HCT116 (cell line): ENCODE data around the gene EXD2. TPM values are rescaled to one million over a fixed set of nuclear protein-coding genes. Genes with fewer than 3 reads are reported as not detected.

ENCODE experiments used
- ATAC-seq: fragments of 200-7000 bp; cut with Tn5 transposase; 2 replicates; pipeline ENCODE4 v1.9.1; 2020; ENCODE audit warnings: mild to moderate bottlenecking, moderate library complexity
- BruUV-seq: library from RNA; stranded (reverse); fragments of 400-500 nt; replicated peaks from 2 replicates; lab custom pipeline; 2021; lab: Mats Ljungman, UMichigan
- CTCF ChIA-PET: fragments of 300-600 bp; sonication (Branson Sonifier 250); formaldehyde crosslinking; loops from one replicate; lab custom pipeline; 2021; ENCODE audit warnings: antibody characterized with exemption; lab: Charles Lee
- POLR2A ChIA-PET: fragments of 300-600, 350-600 bp; sonication (Branson Sonifier 250); formaldehyde crosslinking; loops from one replicate; lab custom pipeline; 2021; ENCODE audit warnings: antibody characterized with exemption; lab: Charles Lee
- RAD21 ChIA-PET, 2 experiments: fragments of 300-600 bp; sonication (Branson Sonifier 250); formaldehyde crosslinking; loops; one replicate each; lab custom pipeline; 2023; ENCODE audit warnings: low total read pairs in 2 of 2; ENCODE audit not compliant: uncharacterized antibody in 2 of 2, unreplicated experiment in 2 of 2, low non-redundant PET in 1 of 2; lab: Charles Lee
- DNase-seq: peaks from one replicate; pipeline ENCODE4 v3.0.0-alpha.2; 2010; ENCODE audit warnings: low read depth, low spot score
- H2AFZ ChIP-seq: fragments of 200-600 bp; shearing (Covaris generic), sonication (generic); 2 replicates; pipeline ENCODE4 v1.6.1; 2017; ENCODE audit warnings: low read depth, mixed run types, mixed read lengths, antibody characterized with exemption, low read length; ENCODE audit not compliant: poor library complexity, severe bottlenecking
- H3K27ac ChIP-seq: 2 replicates; pipeline ENCODE4 v1.5.1; 2012; ENCODE audit warnings: low read depth, low read length
- H3K27me3 ChIP-seq: fragments of 200-600 bp; sonication (generic); 2 replicates; pipeline ENCODE4 v1.6.1; 2016; ENCODE audit warnings: mixed run types, low read length, mixed read lengths; ENCODE audit not compliant: insufficient read depth
- H3K36me3 ChIP-seq, 2 experiments: fragments of 200-500 bp in 1 of 2; fragments of 200-600 bp in 1 of 2; sonication (Bioruptor generic) in 1 of 2; sonication (generic) in 1 of 2; 2 replicates each; pipeline versions ENCODE4 v1.5.1 to v1.6.1; 2014 to 2016; ENCODE audit warnings: low read length in 2 of 2, inconsistent platforms in 1 of 2, mixed read lengths in 1 of 2, mixed run types in 1 of 2; ENCODE audit not compliant: insufficient read depth in 2 of 2, control insufficient read depth in 1 of 2
- H3K4me1 ChIP-seq, 2 experiments: fragments of 200-600 bp in 1 of 2; sonication (generic) in 1 of 2; 2 replicates each; pipeline versions ENCODE4 v1.5.1 to v1.6.1; 2012 to 2017; ENCODE audit warnings: low read length in 2 of 2, inconsistent platforms in 1 of 2, mild to moderate bottlenecking in 1 of 2, mixed read lengths in 1 of 2, mixed run types in 1 of 2, moderate library complexity in 1 of 2; ENCODE audit not compliant: insufficient read depth in 2 of 2, control insufficient read depth in 1 of 2
- H3K4me2 ChIP-seq: fragments of 200-600 bp; sonication (generic); 2 replicates; pipeline ENCODE4 v1.6.1; 2017; ENCODE audit warnings: mixed run types, low read length, mixed read lengths
- H3K4me3 ChIP-seq, 2 experiments: fragments of 200-600 bp in 1 of 2; sonication (generic) in 1 of 2; replicated peaks in 1 of 2; 2 replicates each; pipeline ENCODE4 v1.5.1; 2011 to 2016; ENCODE audit warnings: low read length in 2 of 2, control low read depth in 1 of 2, low read depth in 1 of 2, mild to moderate bottlenecking in 1 of 2, mixed read lengths in 1 of 2, mixed run types in 1 of 2
- H3K79me2 ChIP-seq: fragments of 200-600 bp; sonication (generic); 2 replicates; pipeline ENCODE4 v1.6.1; 2017; ENCODE audit warnings: mild to moderate bottlenecking, mixed run types, low read length, moderate library complexity, mixed read lengths; ENCODE audit not compliant: insufficient read depth
- H3K9ac ChIP-seq: fragments of 200-600 bp; sonication (generic); 2 replicates; pipeline ENCODE4 v1.6.1; 2016; ENCODE audit warnings: low read length, mixed read lengths
- H3K9me2 ChIP-seq: fragments of 200-600 bp; sonication (generic), shearing (Covaris generic); 2 replicates; pipeline ENCODE4 v1.6.1; 2017; ENCODE audit warnings: mixed run types, mild to moderate bottlenecking, moderate library complexity; ENCODE audit not compliant: insufficient read depth
- H3K9me3 ChIP-seq, 2 experiments: fragments of 200-500 bp in 1 of 2; fragments of 200-600 bp in 1 of 2; sonication (Bioruptor generic) in 1 of 2; sonication (generic) in 1 of 2; 2 replicates each; pipeline ENCODE4 v1.6.1; 2014 to 2017; ENCODE audit warnings: low read length in 2 of 2, mixed read lengths in 2 of 2, inconsistent platforms in 1 of 2, low read depth in 1 of 2, mild to moderate bottlenecking in 1 of 2, mixed run types in 1 of 2, moderate library complexity in 1 of 2; ENCODE audit not compliant: control insufficient read depth in 1 of 2, insufficient read depth in 1 of 2
- H4K20me1 ChIP-seq: fragments of 200-600 bp; sonication (generic), shearing (Covaris generic); 2 replicates; pipeline ENCODE4 v1.6.1; 2017; ENCODE audit warnings: mixed run types, mild to moderate bottlenecking, moderate library complexity; ENCODE audit not compliant: insufficient read depth
- CBX3 ChIP-seq: IDR thresholded peaks from 2 replicates; pipeline ENCODE4 v1.6.1; 2012; ENCODE audit warnings: low read depth
- CEBPB ChIP-seq: IDR thresholded peaks from 2 replicates; pipeline ENCODE4 v1.6.1; 2012; ENCODE audit warnings: low read depth
- EGR1 ChIP-seq: IDR thresholded peaks from 2 replicates; pipeline ENCODE4 v1.6.1; 2012; ENCODE audit warnings: low read depth
- FOSL1 ChIP-seq: IDR thresholded peaks from 2 replicates; pipeline ENCODE4 v1.6.1; 2012; ENCODE audit warnings: low read depth
- JUND ChIP-seq: IDR thresholded peaks from 2 replicates; pipeline ENCODE4 v1.6.1; 2012
- POLR2A ChIP-seq: IDR thresholded peaks from 2 replicates; pipeline ENCODE4 v1.7.0; 2011; ENCODE audit warnings: borderline replicate concordance; ENCODE audit not compliant: insufficient read depth, insufficient read length; ENCODE audit errors: extremely low read depth
- POLR2AphosphoS5 ChIP-seq: IDR thresholded peaks from 2 replicates; pipeline ENCODE4 v1.6.1; 2011; ENCODE audit warnings: mild to moderate bottlenecking, low read depth, low read length, moderate library complexity
- RAD21 ChIP-seq: IDR thresholded peaks from 2 replicates; pipeline ENCODE4 v1.6.1; 2012; ENCODE audit warnings: low read depth, mild to moderate bottlenecking
- SIN3A ChIP-seq: IDR thresholded peaks from 2 replicates; pipeline ENCODE4 v1.6.1; 2012; ENCODE audit warnings: low read depth
- SP1 ChIP-seq: IDR thresholded peaks from 2 replicates; pipeline ENCODE4 v1.6.1; 2012; ENCODE audit warnings: low read depth
- SRF ChIP-seq: IDR thresholded peaks from 2 replicates; pipeline ENCODE4 v1.6.1; 2012; ENCODE audit warnings: low read depth
- TCF7L2 ChIP-seq: IDR thresholded peaks from 2 replicates; pipeline ENCODE4 v1.7.0; 2011; ENCODE audit warnings: borderline replicate concordance, inconsistent platforms; ENCODE audit not compliant: insufficient read depth, insufficient read length; ENCODE audit errors: extremely low read depth
- ZFX ChIP-seq: fragments of 450-650 bp; IDR thresholded peaks from 2 replicates; pipeline ENCODE4 v1.6.1; 2017
- ZNF274 ChIP-seq: fragments of 200-500 bp; sonication (Bioruptor generic); IDR thresholded peaks from 2 replicates; pipeline ENCODE4 v1.6.1; 2014; ENCODE audit warnings: mild to moderate bottlenecking, low read depth, low read length, inconsistent platforms
- intact Hi-C: fragments of 100-400 bp; cut with micrococcal nuclease; formaldehyde crosslinking; loops from 2 replicates; pipeline ENCODE4 v1.10.0; 2022
- total RNA-seq: library from RNA; stranded (reverse); gene quantifications from one replicate; pipeline ENCODE4 v1.2.1, GENCODE V29; 2021; ENCODE audit not compliant: unreplicated experiment
- TF ChIP-seq, protein P1 (sequence below): IDR thresholded peaks from 2 replicates; pipeline ENCODE4 v1.6.1; 2012
- TF ChIP-seq, protein P2 (sequence below), 3 experiments: fragments of 200-600 bp in 1 of 3; sonication (generic) in 1 of 3; IDR thresholded peaks in 2 of 3; conservative IDR thresholded peaks in 1 of 3; 2 replicates each; pipeline ENCODE4 v1.5.1; 2012 to 2017; ENCODE audit warnings: low read depth in 2 of 3, low read length in 2 of 3, antibody characterized with exemption in 1 of 3, borderline replicate concordance in 1 of 3, control low read depth in 1 of 3, mild to moderate bottlenecking in 1 of 3, mixed read lengths in 1 of 3, mixed run types in 1 of 3, moderate library complexity in 1 of 3; ENCODE audit not compliant: insufficient read depth in 1 of 3
- TF ChIP-seq, protein P3 (sequence below): IDR thresholded peaks from 2 replicates; pipeline ENCODE4 v1.6.1; 2011; ENCODE audit warnings: mild to moderate bottlenecking, low read length, moderate library complexity; ENCODE audit not compliant: insufficient replicate concordance; ENCODE audit errors: extremely low read depth
- TF ChIP-seq, protein P4 (sequence below): IDR thresholded peaks from 2 replicates; pipeline ENCODE4 v1.6.1; 2012; ENCODE audit warnings: low read depth
- TF ChIP-seq, protein P5 (sequence below): IDR thresholded peaks from 2 replicates; pipeline ENCODE4 v1.6.1; 2012

The EXD2 gene
- total RNA-seq, 1 experiment from 2014 or later, result 20.2 TPM

DNA sequence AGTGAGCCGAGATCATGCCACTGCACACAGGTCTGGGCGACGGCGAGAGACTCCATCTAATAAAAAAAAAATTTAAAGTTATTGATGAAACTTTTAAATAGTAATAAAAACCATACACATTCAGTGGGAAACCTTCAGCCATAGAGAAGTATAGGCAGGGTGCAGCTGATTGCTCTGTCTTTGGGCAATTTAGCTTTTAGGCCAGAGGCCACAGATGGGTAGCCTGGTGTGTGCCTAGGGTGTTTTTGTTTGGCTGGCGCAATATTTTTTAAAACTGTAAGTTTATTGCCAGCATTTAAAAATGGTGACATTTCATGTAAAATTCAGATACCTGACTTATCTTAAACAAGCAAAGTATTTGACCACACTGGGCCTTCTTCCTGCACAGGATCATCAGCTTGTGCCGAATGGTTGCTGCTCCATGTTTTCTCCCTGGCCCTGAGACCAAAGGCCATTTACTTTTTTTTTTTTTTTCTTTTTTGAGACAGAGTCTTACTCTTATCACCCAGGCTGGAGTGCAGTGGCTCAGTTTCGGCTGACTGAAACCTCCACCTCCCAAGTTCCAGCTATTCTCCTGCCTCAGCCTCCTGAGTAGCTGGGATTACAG is 16.2 kb downstream of the EXD2 start:
- no peak for ATAC-seq
- CTCF ChIA-PET, result no interaction called here
- BruUV-seq, result no TSS peak

More for the DNA sequence above, 16.2 kb downstream of the EXD2 start:
- RAD21 ChIA-PET, result no interaction called here
- DNase-seq, result no peak
- H3K36me3 ChIP-seq, result no peaks in the 10 kb centered on the region
- POLR2A ChIA-PET, result no interaction called here
- no peaks in the 10 kb centered on the region for H3K9me2 ChIP-seq
- no peaks in the 10 kb centered on the region for H3K4me1 ChIP-seq
- no peak overlapping the region for H3K9ac ChIP-seq
- H3K9me3 ChIP-seq, result no peaks in the 10 kb centered on the region
- TF ChIP-seq EGR1 (no peak), JUND (no peak), FOSL1 (no peak), TCF7L2 (no peak), SRF (no peak), POLR2A (no peak), CBX3 (no peak), ZNF274 (no peak), POLR2AphosphoS5 (no peak), SP1 (no peak), CEBPB (no peak), SIN3A (no peak), ZFX (no peak), RAD21 (no peak)
- TF ChIP-seq, protein P1, sequence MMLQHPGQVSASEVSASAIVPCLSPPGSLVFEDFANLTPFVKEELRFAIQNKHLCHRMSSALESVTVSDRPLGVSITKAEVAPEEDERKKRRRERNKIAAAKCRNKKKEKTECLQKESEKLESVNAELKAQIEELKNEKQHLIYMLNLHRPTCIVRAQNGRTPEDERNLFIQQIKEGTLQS, result no peak
- TF ChIP-seq, protein P2, sequence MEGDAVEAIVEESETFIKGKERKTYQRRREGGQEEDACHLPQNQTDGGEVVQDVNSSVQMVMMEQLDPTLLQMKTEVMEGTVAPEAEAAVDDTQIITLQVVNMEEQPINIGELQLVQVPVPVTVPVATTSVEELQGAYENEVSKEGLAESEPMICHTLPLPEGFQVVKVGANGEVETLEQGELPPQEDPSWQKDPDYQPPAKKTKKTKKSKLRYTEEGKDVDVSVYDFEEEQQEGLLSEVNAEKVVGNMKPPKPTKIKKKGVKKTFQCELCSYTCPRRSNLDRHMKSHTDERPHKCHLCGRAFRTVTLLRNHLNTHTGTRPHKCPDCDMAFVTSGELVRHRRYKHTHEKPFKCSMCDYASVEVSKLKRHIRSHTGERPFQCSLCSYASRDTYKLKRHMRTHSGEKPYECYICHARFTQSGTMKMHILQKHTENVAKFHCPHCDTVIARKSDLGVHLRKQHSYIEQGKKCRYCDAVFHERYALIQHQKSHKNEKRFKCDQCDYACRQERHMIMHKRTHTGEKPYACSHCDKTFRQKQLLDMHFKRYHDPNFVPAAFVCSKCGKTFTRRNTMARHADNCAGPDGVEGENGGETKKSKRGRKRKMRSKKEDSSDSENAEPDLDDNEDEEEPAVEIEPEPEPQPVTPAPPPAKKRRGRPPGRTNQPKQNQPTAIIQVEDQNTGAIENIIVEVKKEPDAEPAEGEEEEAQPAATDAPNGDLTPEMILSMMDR (IDR thresholded peaks at IDR 0.05 in 2 of 3, conservative IDR thresholded peaks at IDR 0.05 in 1 of 3; ENCODE audit: borderline replicate concordance in 1 of 3, insufficient read depth in 1 of 3, low read depth in 2 of 3, low read length in 2 of 3), result no peak
- TF ChIP-seq, protein P3, sequence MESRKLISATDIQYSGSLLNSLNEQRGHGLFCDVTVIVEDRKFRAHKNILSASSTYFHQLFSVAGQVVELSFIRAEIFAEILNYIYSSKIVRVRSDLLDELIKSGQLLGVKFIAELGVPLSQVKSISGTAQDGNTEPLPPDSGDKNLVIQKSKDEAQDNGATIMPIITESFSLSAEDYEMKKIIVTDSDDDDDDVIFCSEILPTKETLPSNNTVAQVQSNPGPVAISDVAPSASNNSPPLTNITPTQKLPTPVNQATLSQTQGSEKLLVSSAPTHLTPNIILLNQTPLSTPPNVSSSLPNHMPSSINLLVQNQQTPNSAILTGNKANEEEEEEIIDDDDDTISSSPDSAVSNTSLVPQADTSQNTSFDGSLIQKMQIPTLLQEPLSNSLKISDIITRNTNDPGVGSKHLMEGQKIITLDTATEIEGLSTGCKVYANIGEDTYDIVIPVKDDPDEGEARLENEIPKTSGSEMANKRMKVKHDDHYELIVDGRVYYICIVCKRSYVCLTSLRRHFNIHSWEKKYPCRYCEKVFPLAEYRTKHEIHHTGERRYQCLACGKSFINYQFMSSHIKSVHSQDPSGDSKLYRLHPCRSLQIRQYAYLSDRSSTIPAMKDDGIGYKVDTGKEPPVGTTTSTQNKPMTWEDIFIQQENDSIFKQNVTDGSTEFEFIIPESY, result no peak
- TF ChIP-seq, protein P4, sequence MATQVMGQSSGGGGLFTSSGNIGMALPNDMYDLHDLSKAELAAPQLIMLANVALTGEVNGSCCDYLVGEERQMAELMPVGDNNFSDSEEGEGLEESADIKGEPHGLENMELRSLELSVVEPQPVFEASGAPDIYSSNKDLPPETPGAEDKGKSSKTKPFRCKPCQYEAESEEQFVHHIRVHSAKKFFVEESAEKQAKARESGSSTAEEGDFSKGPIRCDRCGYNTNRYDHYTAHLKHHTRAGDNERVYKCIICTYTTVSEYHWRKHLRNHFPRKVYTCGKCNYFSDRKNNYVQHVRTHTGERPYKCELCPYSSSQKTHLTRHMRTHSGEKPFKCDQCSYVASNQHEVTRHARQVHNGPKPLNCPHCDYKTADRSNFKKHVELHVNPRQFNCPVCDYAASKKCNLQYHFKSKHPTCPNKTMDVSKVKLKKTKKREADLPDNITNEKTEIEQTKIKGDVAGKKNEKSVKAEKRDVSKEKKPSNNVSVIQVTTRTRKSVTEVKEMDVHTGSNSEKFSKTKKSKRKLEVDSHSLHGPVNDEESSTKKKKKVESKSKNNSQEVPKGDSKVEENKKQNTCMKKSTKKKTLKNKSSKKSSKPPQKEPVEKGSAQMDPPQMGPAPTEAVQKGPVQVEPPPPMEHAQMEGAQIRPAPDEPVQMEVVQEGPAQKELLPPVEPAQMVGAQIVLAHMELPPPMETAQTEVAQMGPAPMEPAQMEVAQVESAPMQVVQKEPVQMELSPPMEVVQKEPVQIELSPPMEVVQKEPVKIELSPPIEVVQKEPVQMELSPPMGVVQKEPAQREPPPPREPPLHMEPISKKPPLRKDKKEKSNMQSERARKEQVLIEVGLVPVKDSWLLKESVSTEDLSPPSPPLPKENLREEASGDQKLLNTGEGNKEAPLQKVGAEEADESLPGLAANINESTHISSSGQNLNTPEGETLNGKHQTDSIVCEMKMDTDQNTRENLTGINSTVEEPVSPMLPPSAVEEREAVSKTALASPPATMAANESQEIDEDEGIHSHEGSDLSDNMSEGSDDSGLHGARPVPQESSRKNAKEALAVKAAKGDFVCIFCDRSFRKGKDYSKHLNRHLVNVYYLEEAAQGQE, result no peak
- TF ChIP-seq, protein P5, sequence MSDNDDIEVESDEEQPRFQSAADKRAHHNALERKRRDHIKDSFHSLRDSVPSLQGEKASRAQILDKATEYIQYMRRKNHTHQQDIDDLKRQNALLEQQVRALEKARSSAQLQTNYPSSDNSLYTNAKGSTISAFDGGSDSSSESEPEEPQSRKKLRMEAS, result no peak
- H4K20me1 ChIP-seq, result 0 out of 2 replicates have a peak, but pooled peaks cover 3% of the 10 kb centered on the region
- intact Hi-C loops, result no loop called here
- no peaks in the 10 kb centered on the region for H3K79me2 ChIP-seq
- H3K4me3 ChIP-seq, result no peak overlapping the region
- no peak overlapping the region for H3K4me2 ChIP-seq
- no peak overlapping the region for H3K27ac ChIP-seq
- no peaks in the 10 kb centered on the region for H3K27me3 ChIP-seq
- H2AFZ ChIP-seq, result no peak overlapping the region
